ENCODE results near the gene MRPL17. TPM values are rescaled to one million over a fixed set of nuclear protein-coding genes. Genes with fewer than 3 reads are reported as not detected.

MRPL17 gene
- polyA plus RNA-seq, 3 donors, result 8.0 to 14.0 (median 12.8) TPM

GRCh38 chr11:6670202-6670830 lies 12.8 kb downstream of the MRPL17 start:
- no peaks in the 10 kb centered on the region for H3K36me3 Mint-ChIP-seq
- no peak overlapping the region for H3K27ac Mint-ChIP-seq
- DNase-seq, result no peak
- Histone ChIP-seq H3K4me3 (replicated peaks in 1 of 3; ENCODE audit: low read depth in 2 of 3, low read length in 3 of 3) (no peak overlapping the region), H3K27ac (ENCODE audit: low read depth in 1 of 2, low read length in 2 of 2) (no peak overlapping the region), H3K27me3 (ENCODE audit: control insufficient read depth in 2 of 2, insufficient read depth in 2 of 2, low read length in 2 of 2) (no peaks in the 10 kb centered on the region), H3K9me3 (replicated peaks in 1 of 2; ENCODE audit: control insufficient read depth in 1 of 2, insufficient read depth in 1 of 2, low read length in 2 of 2) (no peaks in the 10 kb centered on the region), H3K79me2 (ENCODE audit: insufficient read depth, low read length) (no peaks in the 10 kb centered on the region), H3K4me2 (replicated peaks; ENCODE audit: extremely low read depth, low read length, poor library complexity, severe bottlenecking) (no peak overlapping the region), H3K9ac (ENCODE audit: insufficient read depth, low read length, poor library complexity, severe bottlenecking) (no peak overlapping the region), H3K4me1 (ENCODE audit: control insufficient read depth in 1 of 2, insufficient read depth in 2 of 2, low read length in 2 of 2) (peaks cover 6% of the 10 kb centered on the region in 2 donors), H4K20me1 (ENCODE audit: insufficient read depth, low read length) (no peaks in the 10 kb centered on the region), H3K36me3 (replicated peaks in 1 of 2; ENCODE audit: control insufficient read depth in 1 of 2, insufficient read depth in 2 of 2, low read length in 2 of 2) (no peaks in the 10 kb centered on the region), H2AFZ (ENCODE audit: insufficient read depth, low read depth, low read length, poor library complexity, severe bottlenecking) (no peak overlapping the region)
- H3K4me3 Mint-ChIP-seq, result no peak overlapping the region
- intact Hi-C loops (cut with micrococcal nuclease), result no loop called here
- H3K27me3 Mint-ChIP-seq (ENCODE audit: low read depth in 3 of 3), result peaks cover 0 to 4% (median 3%) of the 10 kb centered on the region in 3 donors
- TF ChIP-seq, protein P1, sequence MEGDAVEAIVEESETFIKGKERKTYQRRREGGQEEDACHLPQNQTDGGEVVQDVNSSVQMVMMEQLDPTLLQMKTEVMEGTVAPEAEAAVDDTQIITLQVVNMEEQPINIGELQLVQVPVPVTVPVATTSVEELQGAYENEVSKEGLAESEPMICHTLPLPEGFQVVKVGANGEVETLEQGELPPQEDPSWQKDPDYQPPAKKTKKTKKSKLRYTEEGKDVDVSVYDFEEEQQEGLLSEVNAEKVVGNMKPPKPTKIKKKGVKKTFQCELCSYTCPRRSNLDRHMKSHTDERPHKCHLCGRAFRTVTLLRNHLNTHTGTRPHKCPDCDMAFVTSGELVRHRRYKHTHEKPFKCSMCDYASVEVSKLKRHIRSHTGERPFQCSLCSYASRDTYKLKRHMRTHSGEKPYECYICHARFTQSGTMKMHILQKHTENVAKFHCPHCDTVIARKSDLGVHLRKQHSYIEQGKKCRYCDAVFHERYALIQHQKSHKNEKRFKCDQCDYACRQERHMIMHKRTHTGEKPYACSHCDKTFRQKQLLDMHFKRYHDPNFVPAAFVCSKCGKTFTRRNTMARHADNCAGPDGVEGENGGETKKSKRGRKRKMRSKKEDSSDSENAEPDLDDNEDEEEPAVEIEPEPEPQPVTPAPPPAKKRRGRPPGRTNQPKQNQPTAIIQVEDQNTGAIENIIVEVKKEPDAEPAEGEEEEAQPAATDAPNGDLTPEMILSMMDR (IDR thresholded peaks at IDR 0.05), result no peak
- peaks cover 0 to 2% (median 0%) of the 10 kb centered on the region in 7 donors for H3K9me3 Mint-ChIP-seq
- H3K4me1 Mint-ChIP-seq, result peaks cover 11% of the 10 kb centered on the region
- WGBS (ENCODE audit: insufficient coverage), result no CpG with 5 or more reads among the region's 6 CpGs

DNA sequence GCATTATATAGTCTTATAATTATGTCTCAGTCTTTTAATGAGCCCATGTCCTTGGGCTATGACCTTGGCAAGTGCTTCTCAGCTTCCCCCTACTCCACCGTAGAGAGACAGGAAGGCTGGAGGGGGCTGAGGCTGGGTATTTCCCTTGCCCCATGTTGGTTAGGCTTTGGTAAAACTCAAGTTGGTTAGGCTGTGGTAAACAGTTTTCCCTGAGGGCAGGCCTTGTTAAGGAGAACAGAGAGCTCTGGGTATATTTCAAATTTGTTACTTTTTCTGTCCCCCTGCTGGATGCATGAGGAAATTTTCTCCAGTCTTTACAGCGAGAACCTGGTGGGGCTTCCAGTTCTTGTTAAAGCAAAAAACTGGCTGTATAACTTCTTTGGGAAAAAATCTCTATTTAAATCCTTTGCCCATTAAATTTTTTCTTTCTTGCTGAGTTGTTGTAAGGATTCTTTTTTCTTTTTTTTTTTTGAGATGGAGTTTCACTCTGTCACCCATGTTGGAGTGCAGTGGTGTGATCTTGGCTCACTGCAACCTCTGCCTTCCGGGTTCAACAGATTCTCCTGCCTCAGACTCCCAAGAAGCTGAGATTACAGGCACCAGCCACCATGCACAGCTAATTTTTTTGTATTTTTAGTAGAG lies 15.3 kb downstream of the MRPL17 start:
- TF ChIP-seq, protein P1 (IDR thresholded peaks at IDR 0.05), result peak; percentile 74
- WGBS (ENCODE audit: insufficient coverage), result no CpG with 5 or more reads among the region's 3 CpGs
- Mint-ChIP-seq H3K27ac (peak overlapping the region in 2 of 7 donors; percentile 44 to 55), H3K9me3 (peaks cover 0 to 2% (median 0%) of the 10 kb centered on the region in 7 donors), H3K4me1 (peaks cover 6% of the 10 kb centered on the region), H3K27me3 (ENCODE audit: low read depth in 3 of 3) (peaks cover 1 to 6% (median 4%) of the 10 kb centered on the region in 3 donors), H3K36me3 (no peaks in the 10 kb centered on the region), H3K4me3 (no peak overlapping the region)
- peak in 2 of 3 donors; percentile 51 for DNase-seq
- Histone ChIP-seq H3K36me3 (replicated peaks in 1 of 2; ENCODE audit: control insufficient read depth in 1 of 2, insufficient read depth in 2 of 2, low read length in 2 of 2) (no peaks in the 10 kb centered on the region), H2AFZ (ENCODE audit: insufficient read depth, low read depth, low read length, poor library complexity, severe bottlenecking) (peak overlapping the region; percentile 22), H3K4me3 (replicated peaks in 1 of 3; ENCODE audit: low read depth in 2 of 3, low read length in 3 of 3) (no peak overlapping the region), H4K20me1 (ENCODE audit: insufficient read depth, low read length) (no peaks in the 10 kb centered on the region), H3K4me1 (ENCODE audit: control insufficient read depth in 1 of 2, insufficient read depth in 2 of 2, low read length in 2 of 2) (peaks cover 0 to 3% of the 10 kb centered on the region in 2 donors), H3K4me2 (replicated peaks; ENCODE audit: extremely low read depth, low read length, poor library complexity, severe bottlenecking) (no peak overlapping the region), H3K27ac (ENCODE audit: low read depth in 1 of 2, low read length in 2 of 2) (no peak overlapping the region), H3K27me3 (ENCODE audit: control insufficient read depth in 2 of 2, insufficient read depth in 2 of 2, low read length in 2 of 2) (no peaks in the 10 kb centered on the region), H3K9me3 (replicated peaks in 1 of 2; ENCODE audit: control insufficient read depth in 1 of 2, insufficient read depth in 1 of 2, low read length in 2 of 2) (no peaks in the 10 kb centered on the region), H3K79me2 (ENCODE audit: insufficient read depth, low read length) (no peaks in the 10 kb centered on the region), H3K9ac (ENCODE audit: insufficient read depth, low read length, poor library complexity, severe bottlenecking) (no peak overlapping the region)
- intact Hi-C loops (cut with micrococcal nuclease), result loop anchor here in 1 of 2 donors (5.0 kb wide), 1 partner anchor 66 kb away; the partner anchor contains the start of genes ILK and RRP8

Measured in CD14-positive monocyte (primary cell).